HepG2 (cell line): ENCODE measurements around the gene CCDC7.

Experiments used
- AFF4 ChIP-seq: sonication (generic); formaldehyde crosslinking; IDR thresholded peaks from 2 replicates; pipeline ENCODE4 v1.4.0; 2020; ENCODE audit warnings: missing genetic modification reagents
- BRD4 ChIP-seq: sonication (generic); formaldehyde crosslinking; IDR thresholded peaks from 2 replicates; pipeline ENCODE4 v1.4.0; 2020; ENCODE audit warnings: missing genetic modification reagents
- CTCF ChIP-seq: sonication (generic); formaldehyde crosslinking; IDR thresholded peaks from 2 replicates; pipeline ENCODE4 v1.5.0; 2020; ENCODE audit warnings: mild to moderate bottlenecking, missing genetic modification reagents, moderate library complexity
- GTF2F1 ChIP-seq: fragments of 150-350 bp; IDR thresholded peaks from 2 replicates; pipeline ENCODE4 v1.6.1; 2014; ENCODE audit warnings: low read length
- MAFF ChIP-seq: IDR thresholded peaks from 2 replicates; pipeline ENCODE4 v1.6.1; 2011; ENCODE audit warnings: low read depth, low read length, improper control_type of control experiment
- TARDBP ChIP-seq: sonication (generic); formaldehyde crosslinking; IDR thresholded peaks from 2 replicates; pipeline ENCODE4 v1.8.0; 2022; ENCODE audit warnings: mild to moderate bottlenecking, missing genetic modification reagents
- ZBTB8A ChIP-seq: sonication (generic); formaldehyde crosslinking; IDR thresholded peaks from 2 replicates; pipeline ENCODE4 v1.4.0; 2020; ENCODE audit warnings: mild to moderate bottlenecking, low read depth, missing genetic modification reagents, borderline replicate concordance

- TF ChIP-seq AFF4 (CRISPR knock-in tag) (no peak), TARDBP (CRISPR knock-in tag) (no peak), BRD4 (CRISPR knock-in tag) (no peak), ZBTB8A (no peak), GTF2F1 (no peak), MAFF (no peak), CTCF (CRISPR knock-in tag) (no peak)
Observed at GRCh38 chr10:32687116-32687515, 241.2 kb downstream of the CCDC7 start.
